A549 (cell line): ENCODE measurements around the gene FBF1. TPM values are rescaled to one million over a fixed set of nuclear protein-coding genes. Genes with fewer than 3 reads are reported as not detected.

ENCODE experiments used
- ATAC-seq, 2 experiments: fragments of 200-7000 bp in 1 of 2; fragments of >200 bp in 1 of 2; cut with Nextera tagmentation in 1 of 2; cut with Tn5 transposase in 1 of 2; 3 replicates each; pipeline versions ENCODE4 v1.8.0 to v1.9.1; 2018 to 2020; ENCODE audit warnings: mild to moderate bottlenecking in 1 of 2, moderate library complexity in 1 of 2
- CTCF ChIA-PET: fragments of 300-600 bp; sonication (Branson Sonifier 250); formaldehyde crosslinking; extraction: SDS; loops from one replicate; lab custom pipeline; 2021; ENCODE audit warnings: antibody characterized with exemption, inconsistent platforms; lab: Yijun Ruan, JAX
- POLR2A ChIA-PET: fragments of 350-600 bp; formaldehyde crosslinking; extraction: SDS; loops from one replicate; lab custom pipeline; 2021; ENCODE audit warnings: antibody characterized with exemption, inconsistent platforms; lab: Yijun Ruan, JAX
- DNase-seq, 2 experiments: peaks; one replicate each; pipeline versions ENCODE4 v3.0.0 to v3.0.0-alpha.2; 2011 to 2016; ENCODE audit warnings: low read depth in 1 of 2, low spot score in 1 of 2
- FAIRE-seq: peaks from 2 replicates; lab custom pipeline; 2011; peaks lifted over from hg19 to GRCh38; lab: Jason Lieb, UNC
- H3K27ac ChIP-seq, 2 experiments: fragments of >200 bp; sonication (Bioruptor Twin); formaldehyde crosslinking; 3 replicates each; pipeline ENCODE4 v1.5.1; 2016 to 2017
- H3K4me1 ChIP-seq: fragments of >200 bp; sonication (Bioruptor Twin); formaldehyde crosslinking; 3 replicates; pipeline ENCODE4 v1.6.1; 2016
- H3K4me2 ChIP-seq: fragments of >200 bp; sonication (Bioruptor Twin); formaldehyde crosslinking; 3 replicates; pipeline ENCODE4 v1.6.1; 2016
- H3K4me3 ChIP-seq: fragments of >200 bp; sonication (Bioruptor Twin); formaldehyde crosslinking; 3 replicates; pipeline ENCODE4 v1.5.1; 2016
- H3K9me3 ChIP-seq: fragments of >200 bp; sonication (Bioruptor Twin); formaldehyde crosslinking; 3 replicates; pipeline ENCODE4 v1.6.1; 2016
- ATOH8 ChIP-seq: fragments of 250-450 bp; sonication (Bioruptor Pico); IDR thresholded peaks from 2 replicates; pipeline ENCODE4 v1.5.0; 2020; ENCODE audit warnings: low read depth, mild to moderate bottlenecking, moderate library complexity
- BHLHE40 ChIP-seq: IDR thresholded peaks from 2 replicates; pipeline ENCODE4 v1.6.1; 2012; ENCODE audit warnings: low read depth, low read length, inconsistent platforms
- CHD2 ChIP-seq: fragments of 150-350 bp; IDR thresholded peaks from 2 replicates; pipeline ENCODE4 v1.6.1; 2014; ENCODE audit warnings: low read length; ENCODE audit not compliant: partially characterized antibody
- CTCF ChIP-seq: fragments of >200 bp; sonication (Bioruptor Twin); formaldehyde crosslinking; IDR thresholded peaks from 3 replicates; pipeline ENCODE4 v1.5.1; 2016
- EP300 ChIP-seq, 2 experiments: fragments of >200 bp; sonication (Bioruptor Twin); formaldehyde crosslinking; IDR thresholded peaks; 2 replicates in 1 of 2; 3 replicates in 1 of 2; pipeline ENCODE4 v1.6.1; 2016 to 2017
- FOSB ChIP-seq: fragments of 250-450 bp; sonication (Bioruptor Pico); IDR thresholded peaks from 2 replicates; pipeline ENCODE4 v1.5.0; 2020; ENCODE audit warnings: mild to moderate bottlenecking, moderate library complexity
- HDAC2 ChIP-seq: fragments of 200-600 bp; sonication (generic); IDR thresholded peaks from 2 replicates; pipeline ENCODE4 v1.6.1; 2016
- HMGXB4 ChIP-seq: fragments of 250-450 bp; sonication (Bioruptor Pico); IDR thresholded peaks from 2 replicates; pipeline ENCODE4 v1.5.0; 2021; ENCODE audit warnings: mild to moderate bottlenecking, moderate library complexity, borderline replicate concordance
- JUNB ChIP-seq: fragments of >200 bp; sonication (Bioruptor Twin); formaldehyde crosslinking; IDR thresholded peaks from 2 replicates; pipeline ENCODE4 v1.6.1; 2016
- KDM5A ChIP-seq: fragments of 200-600 bp; sonication (generic); IDR thresholded peaks from 2 replicates; pipeline ENCODE4 v1.6.1; 2016; ENCODE audit warnings: antibody characterized with exemption, mild to moderate bottlenecking
- MYC ChIP-seq: IDR thresholded peaks from 2 replicates; pipeline ENCODE4 v1.6.1; 2012; ENCODE audit warnings: mild to moderate bottlenecking, inconsistent platforms, low read length, improper control_type of control experiment, borderline replicate concordance
- PBX3 ChIP-seq: IDR thresholded peaks from 2 replicates; pipeline ENCODE4 v1.6.1; 2012
- TP53 ChIP-seq: fragments of 250-450 bp; sonication (Bioruptor Pico); IDR thresholded peaks from 2 replicates; pipeline ENCODE4 v1.5.0; 2021; ENCODE audit warnings: mild to moderate bottlenecking, moderate library complexity
- ZFP36 ChIP-seq: fragments of 450-650 bp; IDR thresholded peaks from 2 replicates; pipeline ENCODE4 v1.6.1; 2014; ENCODE audit warnings: borderline replicate concordance; ENCODE audit not compliant: partially characterized antibody
- WGBS: methylation state at CpG from one replicate; pipeline ENCODE4 v1.1.6; 2017; ENCODE audit errors: missing lambda C conversion rate; 5-methylcytosine and 5-hydroxymethylcytosine counted together
- polyA plus RNA-seq, 4 experiments: library from polyadenylated mRNA; depleted of rRNA in 3 of 4; stranded (reverse); fragments of >200 nt; fragmentation: RNase III in 1 of 4; extraction: RNeasy Plus Mini Kit Qiagen cat#74134 plus additional on column Dnase treatment in 1 of 4; gene quantifications; 2 replicates in 3 of 4; 3 replicates in 1 of 4; pipeline ENCODE4 v1.2.3, GENCODE V29; 2011 to 2017

The FBF1 gene
- polyA plus RNA-seq, 2 of the 4 experiments (the other 2 are of a cell fraction) = 8.5 to 17.8 TPM

GRCh38 chr17:75899353-75899752 is 41.5 kb downstream of the FBF1 start (continued):
- TF ChIP-seq JUNB = no peak
- no peak for TF ChIP-seq FOSB (CRISPR knock-in tag)
- TF ChIP-seq MYC = no peak

GRCh38 chr17:75898791-75899190 is 42.1 kb downstream of the FBF1 start:
- Histone ChIP-seq H3K9me3 (no peaks in the 10 kb centered on the region), H3K4me2 (no peak overlapping the region), H3K4me1 (peaks cover 28% of the 10 kb centered on the region), H3K4me3 (no peak overlapping the region), H3K27ac (no peak overlapping the region)
- TF ChIP-seq HDAC2 (no peak), TP53 (CRISPR knock-in tag) (no peak), BHLHE40 (no peak), FOSB (CRISPR knock-in tag) (no peak), HMGXB4 (no peak), ZFP36 (no peak)
- WGBS = 97% methylated on average over 15 of the region's 16 CpGs
- ATAC-seq (no peak), DNase-seq (no peak), FAIRE-seq (no peak)
- ChIA-PET CTCF (interaction anchor here (0.7 to 22.8 kb wide), 10 partner anchors 11 to 381 kb away, joined by 3 to 513 read pairs (median 4); partner anchors contain the start of genes TRIM47 and WBP2), POLR2A (interaction anchor here (0.6 to 0.9 kb wide), 2 partner anchors 14 to 119 kb away, joined by 3 to 10 read pairs; no protein-coding TSS in a partner anchor)

GRCh38 chr17:75898065-75898464 is 42.8 kb downstream of the FBF1 start:
- peaks cover 21% of the 10 kb centered on the region for H3K4me1 ChIP-seq
- H3K4me3 ChIP-seq = no peak overlapping the region
- TF ChIP-seq EP300 (IDR thresholded peaks at IDR 0.05) = no peak
- no peak for TF ChIP-seq CHD2
- no peak for TF ChIP-seq KDM5A
- no peak for TF ChIP-seq CTCF
- FAIRE-seq (no peak), DNase-seq (no peak), ATAC-seq (no peak)
- 94% methylated on average over 8 of the region's 8 CpGs for WGBS
- H3K9me3 ChIP-seq = no peaks in the 10 kb centered on the region
- no peak overlapping the region for H3K4me2 ChIP-seq
- H3K27ac ChIP-seq = no peak overlapping the region
- POLR2A ChIA-PET = interaction anchor here (1.2 kb wide), 1 partner anchor 43 kb away, joined by 4 read pairs; the partner anchor contains the start of gene WBP2
- CTCF ChIA-PET = interaction anchor here (0.7 to 22.8 kb wide), 13 partner anchors 11 to 383 kb away, joined by 3 to 513 read pairs (median 5); partner anchors contain the start of genes TRIM47, UNK and WBP2

- peak; percentile 19; the same call in 1 of the 2 replicates for TF ChIP-seq PBX3
- no peak for TF ChIP-seq ATOH8 (CRISPR knock-in tag)
- WGBS = 90% methylated on average over 26 of the region's 37 CpGs
- POLR2A ChIA-PET = interaction anchor here (0.9 to 3.8 kb wide), 10 partner anchors 8 to 382 kb away, joined by 3 to 28 read pairs (median 4); partner anchors contain the start of genes ACOX1, TEN1, TRIM47 and WBP2
- CTCF ChIA-PET = interaction anchor here (0.7 to 22.8 kb wide), 21 partner anchors 7 to 383 kb away, joined by 3 to 513 read pairs (median 5); partner anchors contain the start of genes FBF1, MRPL38, TRIM47 and UNK
- peak overlapping the region; percentile 90 to 97; a peak in 5 of 6 replicates for H3K27ac ChIP-seq
- H3K4me1 ChIP-seq = peaks cover 17% of the 10 kb centered on the region
- no peak for DNase-seq
- peak overlapping the region; percentile 99 for H3K4me2 ChIP-seq
- no peak for FAIRE-seq
- H3K4me3 ChIP-seq = peak overlapping the region; percentile 84
- no peak; a peak in 1 of 6 replicates for ATAC-seq
- H3K9me3 ChIP-seq = no peaks in the 10 kb centered on the region
Observed at GRCh38 chr17:75897160-75898019, 43.5 kb downstream of the FBF1 start.
